HEK293 (cell line): ENCODE data around the gene CNTRL.

ENCODE experiments used
- ZNF561 ChIP-seq: fragments of 450-650 bp; IDR thresholded peaks from 2 replicates; pipeline ENCODE4 v1.5.1; 2018; ENCODE audit warnings: missing biosample characterization, missing genetic modification characterization, borderline replicate concordance
- TF ChIP-seq, protein P1 (sequence below): fragments of 450-650 bp; formaldehyde crosslinking; IDR thresholded peaks from 2 replicates; pipeline ENCODE4 v1.5.1; 2016; ENCODE audit warnings: missing biosample characterization, missing genetic modification characterization
- TF ChIP-seq, protein P2 (sequence below): fragments of 450-650 bp; formaldehyde crosslinking; IDR thresholded peaks from 2 replicates; pipeline ENCODE4 v1.5.1; 2016; ENCODE audit warnings: missing biosample characterization, missing genetic modification characterization, low read depth

DNA sequence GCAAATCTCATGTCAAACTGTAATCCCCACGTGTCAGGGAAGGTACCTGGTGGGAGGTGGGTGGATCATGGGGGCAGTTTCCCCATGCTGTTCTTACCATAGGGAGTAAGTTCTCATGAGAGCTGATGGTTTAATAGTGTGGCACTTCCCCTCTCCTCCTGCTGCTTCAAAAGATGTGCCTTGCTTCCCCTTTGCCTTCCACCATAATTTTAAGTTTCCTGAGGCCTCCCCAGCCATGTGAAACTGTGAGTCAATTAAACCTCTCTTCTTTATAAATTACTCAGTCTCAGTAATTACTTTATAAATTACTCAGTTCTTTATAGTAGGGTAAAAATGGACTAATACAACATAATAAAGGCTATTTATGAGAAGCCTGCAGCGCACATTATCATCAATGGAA lies 7.1 kb upstream of the CNTRL start:
- TF ChIP-seq, protein P1, sequence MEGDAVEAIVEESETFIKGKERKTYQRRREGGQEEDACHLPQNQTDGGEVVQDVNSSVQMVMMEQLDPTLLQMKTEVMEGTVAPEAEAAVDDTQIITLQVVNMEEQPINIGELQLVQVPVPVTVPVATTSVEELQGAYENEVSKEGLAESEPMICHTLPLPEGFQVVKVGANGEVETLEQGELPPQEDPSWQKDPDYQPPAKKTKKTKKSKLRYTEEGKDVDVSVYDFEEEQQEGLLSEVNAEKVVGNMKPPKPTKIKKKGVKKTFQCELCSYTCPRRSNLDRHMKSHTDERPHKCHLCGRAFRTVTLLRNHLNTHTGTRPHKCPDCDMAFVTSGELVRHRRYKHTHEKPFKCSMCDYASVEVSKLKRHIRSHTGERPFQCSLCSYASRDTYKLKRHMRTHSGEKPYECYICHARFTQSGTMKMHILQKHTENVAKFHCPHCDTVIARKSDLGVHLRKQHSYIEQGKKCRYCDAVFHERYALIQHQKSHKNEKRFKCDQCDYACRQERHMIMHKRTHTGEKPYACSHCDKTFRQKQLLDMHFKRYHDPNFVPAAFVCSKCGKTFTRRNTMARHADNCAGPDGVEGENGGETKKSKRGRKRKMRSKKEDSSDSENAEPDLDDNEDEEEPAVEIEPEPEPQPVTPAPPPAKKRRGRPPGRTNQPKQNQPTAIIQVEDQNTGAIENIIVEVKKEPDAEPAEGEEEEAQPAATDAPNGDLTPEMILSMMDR (tag by site-specific recombination) = no peak
- TF ChIP-seq ZNF561 (tag by site-specific recombination) = no peak
- TF ChIP-seq, protein P2, sequence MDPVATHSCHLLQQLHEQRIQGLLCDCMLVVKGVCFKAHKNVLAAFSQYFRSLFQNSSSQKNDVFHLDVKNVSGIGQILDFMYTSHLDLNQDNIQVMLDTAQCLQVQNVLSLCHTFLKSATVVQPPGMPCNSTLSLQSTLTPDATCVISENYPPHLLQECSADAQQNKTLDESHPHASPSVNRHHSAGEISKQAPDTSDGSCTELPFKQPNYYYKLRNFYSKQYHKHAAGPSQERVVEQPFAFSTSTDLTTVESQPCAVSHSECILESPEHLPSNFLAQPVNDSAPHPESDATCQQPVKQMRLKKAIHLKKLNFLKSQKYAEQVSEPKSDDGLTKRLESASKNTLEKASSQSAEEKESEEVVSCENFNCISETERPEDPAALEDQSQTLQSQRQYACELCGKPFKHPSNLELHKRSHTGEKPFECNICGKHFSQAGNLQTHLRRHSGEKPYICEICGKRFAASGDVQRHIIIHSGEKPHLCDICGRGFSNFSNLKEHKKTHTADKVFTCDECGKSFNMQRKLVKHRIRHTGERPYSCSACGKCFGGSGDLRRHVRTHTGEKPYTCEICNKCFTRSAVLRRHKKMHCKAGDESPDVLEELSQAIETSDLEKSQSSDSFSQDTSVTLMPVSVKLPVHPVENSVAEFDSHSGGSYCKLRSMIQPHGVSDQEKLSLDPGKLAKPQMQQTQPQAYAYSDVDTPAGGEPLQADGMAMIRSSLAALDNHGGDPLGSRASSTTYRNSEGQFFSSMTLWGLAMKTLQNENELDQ (tag by site-specific recombination) = no peak
